Glutamatergic neuron (in vitro differentiated cells): ENCODE measurements around the gene NT5C1B. TPM values are rescaled to one million over a fixed set of nuclear protein-coding genes. Genes with fewer than 3 reads are reported as not detected.

ENCODE experiments used
- DNase-seq: peaks from one replicate; pipeline ENCODE4 v3.0.0; 2022
- H3K27ac Mint-ChIP-seq: one replicate; pipeline ENCODE4 v1.8.0; 2020; ENCODE audit warnings: mild to moderate bottlenecking, mixed read lengths, inconsistent platforms; ENCODE audit not compliant: unreplicated experiment
- H3K27me3 Mint-ChIP-seq: one replicate; pipeline ENCODE4 v1.8.0; 2020; ENCODE audit warnings: mild to moderate bottlenecking, moderate library complexity, mixed read lengths, inconsistent platforms; ENCODE audit not compliant: unreplicated experiment
- H3K36me3 Mint-ChIP-seq: one replicate; pipeline ENCODE4 v1.8.0; 2020; ENCODE audit warnings: mild to moderate bottlenecking, mixed read lengths, inconsistent platforms; ENCODE audit not compliant: unreplicated experiment
- H3K4me1 Mint-ChIP-seq: one replicate; pipeline ENCODE4 v1.8.0; 2020; ENCODE audit warnings: mild to moderate bottlenecking, low read depth, mixed read lengths, inconsistent platforms; ENCODE audit not compliant: unreplicated experiment
- H3K4me3 Mint-ChIP-seq: one replicate; pipeline ENCODE4 v1.8.0; 2020; ENCODE audit warnings: mild to moderate bottlenecking, mixed read lengths, inconsistent platforms; ENCODE audit not compliant: unreplicated experiment
- H3K9me3 Mint-ChIP-seq: one replicate; pipeline ENCODE4 v1.8.0; 2020; ENCODE audit warnings: mild to moderate bottlenecking, moderate library complexity, mixed read lengths, inconsistent platforms; ENCODE audit not compliant: unreplicated experiment
- CTCF ChIP-seq: fragments of 200-600 bp; sonication (generic); IDR thresholded peaks from one replicate; pipeline ENCODE4 v1.5.0; 2021; ENCODE audit not compliant: partially characterized antibody, unreplicated experiment
- total RNA-seq: library from RNA; stranded (reverse); fragmentation: NEBNext Ultra II Directional; extraction: Animal tissue kit (Norgen Biotek cat#: 25700); gene quantifications from one replicate; pipeline ENCODE4 v1.2.1, GENCODE V29; 2021; ENCODE audit not compliant: unreplicated experiment

The NT5C1B gene
- total RNA-seq, 1 donor from 2014 or later, result not detected

GRCh38 chr2:18619091-18619490 is 29.7 kb upstream of the NT5C1B start:
- H3K4me1 Mint-ChIP-seq, result no peaks in the 10 kb centered on the region
- no peak overlapping the region for H3K4me3 Mint-ChIP-seq
- H3K27me3 Mint-ChIP-seq, result no peaks in the 10 kb centered on the region
- no peak for TF ChIP-seq CTCF
- no peaks in the 10 kb centered on the region for H3K9me3 Mint-ChIP-seq
- no peak for DNase-seq
- no peak overlapping the region for H3K27ac Mint-ChIP-seq
- no peaks in the 10 kb centered on the region for H3K36me3 Mint-ChIP-seq

- no peak overlapping the region for H3K27ac Mint-ChIP-seq
- no peak for DNase-seq
- H3K4me3 Mint-ChIP-seq, result no peak overlapping the region
- H3K27me3 Mint-ChIP-seq, result no peaks in the 10 kb centered on the region
- no peaks in the 10 kb centered on the region for H3K4me1 Mint-ChIP-seq
- no peaks in the 10 kb centered on the region for H3K36me3 Mint-ChIP-seq
- TF ChIP-seq CTCF, result no peak
- no peaks in the 10 kb centered on the region for H3K9me3 Mint-ChIP-seq
Observed at GRCh38 chr2:18614041-18614440, 24.7 kb upstream of the NT5C1B start.

- H3K4me3 Mint-ChIP-seq, result no peak overlapping the region
- no peak for TF ChIP-seq CTCF
- no peaks in the 10 kb centered on the region for H3K36me3 Mint-ChIP-seq
- H3K4me1 Mint-ChIP-seq, result no peaks in the 10 kb centered on the region
- no peaks in the 10 kb centered on the region for H3K9me3 Mint-ChIP-seq
- no peak for DNase-seq
- H3K27ac Mint-ChIP-seq, result no peak overlapping the region
- H3K27me3 Mint-ChIP-seq, result no peaks in the 10 kb centered on the region
Observed at GRCh38 chr2:18612133-18612532, 22.8 kb upstream of the NT5C1B start.

GRCh38 chr2:18611604-18612003 is 22.2 kb upstream of the NT5C1B start:
- H3K9me3 Mint-ChIP-seq, result no peaks in the 10 kb centered on the region
- no peak overlapping the region for H3K4me3 Mint-ChIP-seq
- TF ChIP-seq CTCF, result no peak
- H3K4me1 Mint-ChIP-seq, result no peaks in the 10 kb centered on the region
- H3K27me3 Mint-ChIP-seq, result no peaks in the 10 kb centered on the region
- no peaks in the 10 kb centered on the region for H3K36me3 Mint-ChIP-seq
- H3K27ac Mint-ChIP-seq, result no peak overlapping the region
- DNase-seq, result no peak

- no peak overlapping the region for H3K27ac Mint-ChIP-seq
- no peak overlapping the region for H3K4me3 Mint-ChIP-seq
- no peaks in the 10 kb centered on the region for H3K9me3 Mint-ChIP-seq
- H3K27me3 Mint-ChIP-seq, result no peaks in the 10 kb centered on the region
- H3K36me3 Mint-ChIP-seq, result no peaks in the 10 kb centered on the region
- DNase-seq, result no peak
- no peak for TF ChIP-seq CTCF
- no peaks in the 10 kb centered on the region for H3K4me1 Mint-ChIP-seq
Observed at GRCh38 chr2:18611184-18611583, 21.8 kb upstream of the NT5C1B start.
